SK-N-SH (cell line): ENCODE data around the gene FMNL2. TPM values are rescaled to one million over a fixed set of nuclear protein-coding genes. Genes with fewer than 3 reads are reported as not detected.

Source experiments
- CTCF ChIA-PET: fragments of 300-600, 350-600 bp; formaldehyde crosslinking; extraction: SDS; loops from one replicate; lab custom pipeline; 2021; lab: Yijun Ruan, JAX
- POLR2A ChIA-PET: fragments of 350-600 bp; sonication (Branson Sonifier 250); formaldehyde crosslinking; extraction: SDS; loops from one replicate; lab custom pipeline; 2020; ENCODE audit warnings: antibody characterized with exemption, inconsistent platforms; lab: Yijun Ruan, JAX
- DNase-seq: peaks from one replicate; pipeline ENCODE4 v3.0.0; 2012
- H2AFZ ChIP-seq: fragments of 200-600 bp; sonication (generic); 2 replicates; pipeline ENCODE4 v1.8.1; 2016; ENCODE audit warnings: antibody characterized with exemption, mild to moderate bottlenecking, low read depth
- H3F3A ChIP-seq: fragments of 200-600 bp; sonication (generic); replicated peaks from 2 replicates; pipeline ENCODE3; 2016; ENCODE audit warnings: antibody characterized with exemption, mild to moderate bottlenecking; ENCODE audit not compliant: insufficient read depth
- H3K27ac ChIP-seq, 2 experiments: fragments of 200-500 bp in 1 of 2; fragments of 200-600 bp in 1 of 2; sonication (Bioruptor generic) in 1 of 2; sonication (generic), shearing (Covaris generic) in 1 of 2; 2 replicates each; pipeline versions ENCODE4 v1.5.1 to v1.6.1; 2014 to 2016; ENCODE audit warnings: low read depth in 2 of 2, inconsistent platforms in 1 of 2, low read length in 1 of 2, mild to moderate bottlenecking in 1 of 2, mixed read lengths in 1 of 2
- H3K27me3 ChIP-seq: fragments of 200-600 bp; sonication (generic), shearing (Covaris generic); 2 replicates; pipeline ENCODE4 v1.6.1; 2016; ENCODE audit warnings: mixed run types; ENCODE audit not compliant: insufficient read depth
- H3K36me3 ChIP-seq, 2 experiments: fragments of 200-500 bp in 1 of 2; fragments of 200-600 bp in 1 of 2; sonication (Bioruptor generic) in 1 of 2; sonication (generic) in 1 of 2; replicated peaks in 1 of 2; 2 replicates each; pipeline versions ENCODE3 to v1.5.1; 2014 to 2016; ENCODE audit warnings: low read length in 1 of 2, mild to moderate bottlenecking in 1 of 2; ENCODE audit not compliant: insufficient read depth in 2 of 2, control insufficient read depth in 1 of 2
- H3K4me1 ChIP-seq, 2 experiments: fragments of 200-500 bp in 1 of 2; fragments of 200-600 bp in 1 of 2; sonication (Bioruptor generic) in 1 of 2; sonication (generic), shearing (Covaris generic) in 1 of 2; 2 replicates each; pipeline versions ENCODE4 v1.5.1 to v1.6.1; 2014 to 2016; ENCODE audit warnings: low read depth in 1 of 2, low read length in 1 of 2, mixed run types in 1 of 2; ENCODE audit not compliant: insufficient read depth in 2 of 2, control insufficient read depth in 1 of 2
- H3K4me2 ChIP-seq: fragments of 200-600 bp; sonication (generic), shearing (Covaris generic); 2 replicates; pipeline ENCODE4 v1.6.1; 2017; ENCODE audit warnings: mixed run types
- H3K4me3 ChIP-seq, 2 experiments: fragments of 200-500 bp in 1 of 2; fragments of 200-600 bp in 1 of 2; sonication (Bioruptor generic) in 1 of 2; sonication (generic), shearing (Covaris generic) in 1 of 2; 2 replicates each; pipeline versions ENCODE4 v1.5.1 to v1.8.1; 2014 to 2016; ENCODE audit warnings: low read depth in 2 of 2, inconsistent platforms in 1 of 2, low read length in 1 of 2, mild to moderate bottlenecking in 1 of 2, mixed read lengths in 1 of 2, moderate library complexity in 1 of 2
- H3K79me2 ChIP-seq: fragments of 200-600 bp; sonication (generic); 2 replicates; pipeline ENCODE4 v1.8.1; 2017; ENCODE audit warnings: mild to moderate bottlenecking; ENCODE audit not compliant: insufficient read depth
- H3K9ac ChIP-seq: fragments of 200-600 bp; sonication (generic); 2 replicates; pipeline ENCODE4 v1.6.1; 2017; ENCODE audit warnings: mixed run types
- H3K9me2 ChIP-seq: fragments of 200-600 bp; sonication (generic); 2 replicates; pipeline ENCODE4 v1.6.1; 2017; ENCODE audit warnings: mixed run types
- H3K9me3 ChIP-seq: fragments of 200-600 bp; sonication (generic); 2 replicates; pipeline ENCODE4 v1.6.1; 2017; ENCODE audit warnings: mixed run types, mild to moderate bottlenecking, moderate library complexity
- H4K20me1 ChIP-seq: fragments of 200-600 bp; sonication (generic); 2 replicates; pipeline ENCODE4 v1.6.1; 2017; ENCODE audit warnings: mild to moderate bottlenecking, mixed run types; ENCODE audit not compliant: insufficient read depth
- EP300 ChIP-seq, 2 experiments: IDR thresholded peaks; 2 replicates each; pipeline versions ENCODE4 v1.4.0 to v1.6.1; 2012; ENCODE audit warnings: borderline replicate concordance in 1 of 2, low read depth in 1 of 2, low read length in 1 of 2
- FOXJ3 ChIP-seq: sonication (generic); formaldehyde crosslinking; IDR thresholded peaks from 2 replicates; pipeline ENCODE4 v1.5.1; 2020; ENCODE audit warnings: mild to moderate bottlenecking, missing genetic modification reagents
- GABPA ChIP-seq: IDR thresholded peaks from 2 replicates; pipeline ENCODE4 v1.4.0; 2012; ENCODE audit warnings: low read depth, mild to moderate bottlenecking
- GATA2 ChIP-seq: sonication (generic); formaldehyde crosslinking; IDR thresholded peaks from 2 replicates; pipeline ENCODE4 v1.5.0; 2020; ENCODE audit warnings: mild to moderate bottlenecking, missing genetic modification reagents
- MXI1 ChIP-seq: IDR thresholded peaks from 2 replicates; pipeline ENCODE4 v1.6.1; 2012; ENCODE audit warnings: mild to moderate bottlenecking, low read depth, low read length, improper control_type of control experiment
- NFIC ChIP-seq: IDR thresholded peaks from 2 replicates; pipeline ENCODE4 v1.4.0; 2012; ENCODE audit warnings: borderline replicate concordance
- POLR2AphosphoS5 ChIP-seq: IDR thresholded peaks from 2 replicates; pipeline ENCODE4 v1.6.1; 2012; ENCODE audit warnings: low read depth, low read length
- RAD21 ChIP-seq: IDR thresholded peaks from 2 replicates; pipeline ENCODE4 v1.6.1; 2012; ENCODE audit warnings: mild to moderate bottlenecking, low read length
- RXRA ChIP-seq: IDR thresholded peaks from 2 replicates; pipeline ENCODE4 v1.4.0; 2012; ENCODE audit warnings: low read depth, mild to moderate bottlenecking, borderline replicate concordance
- SMC3 ChIP-seq: IDR thresholded peaks from 2 replicates; pipeline ENCODE4 v1.6.1; 2012; ENCODE audit warnings: low read depth, low read length, improper control_type of control experiment
- YY1 ChIP-seq: IDR thresholded peaks from 2 replicates; pipeline ENCODE4 v1.4.0; 2012; ENCODE audit warnings: low read depth, mild to moderate bottlenecking
- WGBS: methylation state at CpG from one replicate; pipeline ENCODE4 v1.1.6; 2017; ENCODE audit warnings: low lambda C conversion rate; 5-methylcytosine and 5-hydroxymethylcytosine counted together
- polyA plus RNA-seq, 3 experiments: library from polyadenylated mRNA; depleted of rRNA; stranded (reverse); fragments of >200 nt; gene quantifications; 2 replicates each; pipeline ENCODE4 v1.2.3, GENCODE V29; 2012
- TF ChIP-seq, protein P1 (sequence below): IDR thresholded peaks from 2 replicates; pipeline ENCODE4; 2012
- TF ChIP-seq, protein P2 (sequence below): IDR thresholded peaks from 2 replicates; pipeline ENCODE4 v1.4.0; 2012; ENCODE audit warnings: low read depth, borderline replicate concordance
- TF ChIP-seq, protein P3 (sequence below): IDR thresholded peaks from 2 replicates; pipeline ENCODE4 v1.4.0; 2012; ENCODE audit warnings: low read depth, borderline replicate concordance
- TF ChIP-seq, protein P4 (sequence below): fragments of 150-350 bp; IDR thresholded peaks from 2 replicates; pipeline ENCODE4 v1.6.1; 2017; ENCODE audit warnings: antibody characterized with exemption, low read length, low read depth, borderline replicate concordance
- TF ChIP-seq, protein P5 (sequence below): fragments of 200-600 bp; sonication (generic); IDR thresholded peaks from 2 replicates; pipeline ENCODE4 v1.6.1; 2017; ENCODE audit warnings: antibody characterized with exemption, mild to moderate bottlenecking, moderate library complexity

Gene FMNL2
- polyA plus RNA-seq, 1 of the 3 experiments (the other 2 are of a cell fraction): 14.5 TPM

DNA sequence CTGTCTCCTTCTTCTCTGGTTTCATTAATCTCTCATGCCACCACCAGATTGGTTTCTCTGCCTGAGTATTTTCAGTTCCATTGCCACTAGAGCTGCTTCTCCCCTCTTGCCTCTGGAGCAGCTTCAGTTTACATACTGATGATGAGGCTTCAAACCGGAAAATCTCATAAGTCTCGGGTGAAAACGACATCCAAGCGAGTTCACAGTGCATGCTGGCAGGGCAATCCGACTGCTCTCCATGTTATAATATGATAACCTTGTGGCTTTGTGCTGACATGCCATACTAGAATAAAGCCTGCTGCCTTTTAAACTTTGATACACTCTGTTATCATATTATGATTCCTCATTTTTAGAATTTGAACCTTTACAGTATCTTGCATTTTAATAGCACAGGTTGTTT is 228.8 kb downstream of the FMNL2 start:
- Histone ChIP-seq H2AFZ (no peak overlapping the region), H3K79me2 (0 out of 2 replicates have a peak, but pooled peaks cover 3% of the 10 kb centered on the region), H3K4me1 (peaks cover 2 to 7% of the 10 kb centered on the region in 2 experiments), H3K27ac (no peak overlapping the region), H3K4me2 (no peak overlapping the region), H3K9me2 (no peaks in the 10 kb centered on the region), H3K9ac (no peak overlapping the region), H3K9me3 (no peaks in the 10 kb centered on the region), H4K20me1 (no peaks in the 10 kb centered on the region), H3K36me3 (no peaks in the 10 kb centered on the region), H3K27me3 (no peaks in the 10 kb centered on the region), H3F3A (peaks cover 8% of the 10 kb centered on the region), H3K4me3 (no peak overlapping the region)
- no peak for TF ChIP-seq GATA2 (CRISPR knock-in tag)
- no peak for TF ChIP-seq RAD21
- no peak for TF ChIP-seq GABPA
- TF ChIP-seq POLR2AphosphoS5: no peak
- TF ChIP-seq, protein P1, sequence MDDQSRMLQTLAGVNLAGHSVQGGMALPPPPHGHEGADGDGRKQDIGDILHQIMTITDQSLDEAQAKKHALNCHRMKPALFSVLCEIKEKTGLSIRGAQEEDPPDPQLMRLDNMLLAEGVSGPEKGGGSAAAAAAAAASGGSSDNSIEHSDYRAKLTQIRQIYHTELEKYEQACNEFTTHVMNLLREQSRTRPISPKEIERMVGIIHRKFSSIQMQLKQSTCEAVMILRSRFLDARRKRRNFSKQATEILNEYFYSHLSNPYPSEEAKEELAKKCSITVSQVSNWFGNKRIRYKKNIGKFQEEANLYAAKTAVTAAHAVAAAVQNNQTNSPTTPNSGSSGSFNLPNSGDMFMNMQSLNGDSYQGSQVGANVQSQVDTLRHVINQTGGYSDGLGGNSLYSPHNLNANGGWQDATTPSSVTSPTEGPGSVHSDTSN: no peak
- no peak for TF ChIP-seq SMC3
- no peak for TF ChIP-seq EP300 (IDR thresholded peaks at IDR 0.05; ENCODE audit: borderline replicate concordance in 1 of 2, low read depth in 1 of 2, low read length in 1 of 2)
- no peak for TF ChIP-seq YY1
- no peak for TF ChIP-seq MXI1
- TF ChIP-seq, protein P2, sequence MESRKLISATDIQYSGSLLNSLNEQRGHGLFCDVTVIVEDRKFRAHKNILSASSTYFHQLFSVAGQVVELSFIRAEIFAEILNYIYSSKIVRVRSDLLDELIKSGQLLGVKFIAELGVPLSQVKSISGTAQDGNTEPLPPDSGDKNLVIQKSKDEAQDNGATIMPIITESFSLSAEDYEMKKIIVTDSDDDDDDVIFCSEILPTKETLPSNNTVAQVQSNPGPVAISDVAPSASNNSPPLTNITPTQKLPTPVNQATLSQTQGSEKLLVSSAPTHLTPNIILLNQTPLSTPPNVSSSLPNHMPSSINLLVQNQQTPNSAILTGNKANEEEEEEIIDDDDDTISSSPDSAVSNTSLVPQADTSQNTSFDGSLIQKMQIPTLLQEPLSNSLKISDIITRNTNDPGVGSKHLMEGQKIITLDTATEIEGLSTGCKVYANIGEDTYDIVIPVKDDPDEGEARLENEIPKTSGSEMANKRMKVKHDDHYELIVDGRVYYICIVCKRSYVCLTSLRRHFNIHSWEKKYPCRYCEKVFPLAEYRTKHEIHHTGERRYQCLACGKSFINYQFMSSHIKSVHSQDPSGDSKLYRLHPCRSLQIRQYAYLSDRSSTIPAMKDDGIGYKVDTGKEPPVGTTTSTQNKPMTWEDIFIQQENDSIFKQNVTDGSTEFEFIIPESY: no peak
- TF ChIP-seq, protein P3, sequence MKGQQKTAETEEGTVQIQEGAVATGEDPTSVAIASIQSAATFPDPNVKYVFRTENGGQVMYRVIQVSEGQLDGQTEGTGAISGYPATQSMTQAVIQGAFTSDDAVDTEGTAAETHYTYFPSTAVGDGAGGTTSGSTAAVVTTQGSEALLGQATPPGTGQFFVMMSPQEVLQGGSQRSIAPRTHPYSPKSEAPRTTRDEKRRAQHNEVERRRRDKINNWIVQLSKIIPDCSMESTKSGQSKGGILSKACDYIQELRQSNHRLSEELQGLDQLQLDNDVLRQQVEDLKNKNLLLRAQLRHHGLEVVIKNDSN: no peak
- TF ChIP-seq FOXJ3 (CRISPR knock-in tag): no peak
- TF ChIP-seq NFIC: no peak
- TF ChIP-seq RXRA: no peak
- TF ChIP-seq, protein P4, sequence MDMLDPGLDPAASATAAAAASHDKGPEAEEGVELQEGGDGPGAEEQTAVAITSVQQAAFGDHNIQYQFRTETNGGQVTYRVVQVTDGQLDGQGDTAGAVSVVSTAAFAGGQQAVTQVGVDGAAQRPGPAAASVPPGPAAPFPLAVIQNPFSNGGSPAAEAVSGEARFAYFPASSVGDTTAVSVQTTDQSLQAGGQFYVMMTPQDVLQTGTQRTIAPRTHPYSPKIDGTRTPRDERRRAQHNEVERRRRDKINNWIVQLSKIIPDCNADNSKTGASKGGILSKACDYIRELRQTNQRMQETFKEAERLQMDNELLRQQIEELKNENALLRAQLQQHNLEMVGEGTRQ: no peak
- TF ChIP-seq, protein P5, sequence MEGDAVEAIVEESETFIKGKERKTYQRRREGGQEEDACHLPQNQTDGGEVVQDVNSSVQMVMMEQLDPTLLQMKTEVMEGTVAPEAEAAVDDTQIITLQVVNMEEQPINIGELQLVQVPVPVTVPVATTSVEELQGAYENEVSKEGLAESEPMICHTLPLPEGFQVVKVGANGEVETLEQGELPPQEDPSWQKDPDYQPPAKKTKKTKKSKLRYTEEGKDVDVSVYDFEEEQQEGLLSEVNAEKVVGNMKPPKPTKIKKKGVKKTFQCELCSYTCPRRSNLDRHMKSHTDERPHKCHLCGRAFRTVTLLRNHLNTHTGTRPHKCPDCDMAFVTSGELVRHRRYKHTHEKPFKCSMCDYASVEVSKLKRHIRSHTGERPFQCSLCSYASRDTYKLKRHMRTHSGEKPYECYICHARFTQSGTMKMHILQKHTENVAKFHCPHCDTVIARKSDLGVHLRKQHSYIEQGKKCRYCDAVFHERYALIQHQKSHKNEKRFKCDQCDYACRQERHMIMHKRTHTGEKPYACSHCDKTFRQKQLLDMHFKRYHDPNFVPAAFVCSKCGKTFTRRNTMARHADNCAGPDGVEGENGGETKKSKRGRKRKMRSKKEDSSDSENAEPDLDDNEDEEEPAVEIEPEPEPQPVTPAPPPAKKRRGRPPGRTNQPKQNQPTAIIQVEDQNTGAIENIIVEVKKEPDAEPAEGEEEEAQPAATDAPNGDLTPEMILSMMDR: no peak
- CTCF ChIA-PET: interaction anchor here (1.8 kb wide), 1 partner anchor 11 kb away, joined by 5 read pairs; no protein-coding TSS in a partner anchor
- 96% methylated on average over 5 of the region's 5 CpGs for WGBS
- POLR2A ChIA-PET: no interaction called here
- DNase-seq: no peak
